GM12801 (cell line): Measurements from ENCODE around the gene AGR3.

Source experiments
- TF ChIP-seq, protein P1 (sequence below): IDR thresholded peaks from one replicate; pipeline ENCODE4 v1.5.1; 2011; ENCODE audit warnings: control low read depth; ENCODE audit not compliant: insufficient read length; ENCODE audit errors: extremely low read depth

Gene AGR3

DNA sequence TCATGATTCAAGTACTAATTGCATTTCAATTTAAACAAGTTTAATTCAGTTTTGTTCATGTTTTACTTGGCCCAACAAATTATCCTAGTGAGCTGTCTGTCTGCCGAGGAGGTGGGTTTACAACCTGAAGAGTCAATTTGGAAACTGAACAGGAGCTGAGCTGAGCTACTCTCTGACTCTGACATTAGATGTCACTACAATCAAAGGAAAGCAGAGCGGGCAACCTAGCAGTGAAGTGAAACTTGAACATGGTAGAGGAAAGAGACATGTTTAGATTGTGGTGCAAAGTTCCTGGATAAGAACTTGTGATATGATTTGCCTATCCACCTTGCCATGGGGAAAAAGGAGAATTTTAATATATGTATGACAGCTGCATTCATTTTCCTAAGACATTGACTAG is 9.6 kb upstream of the AGR3 start:
- TF ChIP-seq, protein P1, sequence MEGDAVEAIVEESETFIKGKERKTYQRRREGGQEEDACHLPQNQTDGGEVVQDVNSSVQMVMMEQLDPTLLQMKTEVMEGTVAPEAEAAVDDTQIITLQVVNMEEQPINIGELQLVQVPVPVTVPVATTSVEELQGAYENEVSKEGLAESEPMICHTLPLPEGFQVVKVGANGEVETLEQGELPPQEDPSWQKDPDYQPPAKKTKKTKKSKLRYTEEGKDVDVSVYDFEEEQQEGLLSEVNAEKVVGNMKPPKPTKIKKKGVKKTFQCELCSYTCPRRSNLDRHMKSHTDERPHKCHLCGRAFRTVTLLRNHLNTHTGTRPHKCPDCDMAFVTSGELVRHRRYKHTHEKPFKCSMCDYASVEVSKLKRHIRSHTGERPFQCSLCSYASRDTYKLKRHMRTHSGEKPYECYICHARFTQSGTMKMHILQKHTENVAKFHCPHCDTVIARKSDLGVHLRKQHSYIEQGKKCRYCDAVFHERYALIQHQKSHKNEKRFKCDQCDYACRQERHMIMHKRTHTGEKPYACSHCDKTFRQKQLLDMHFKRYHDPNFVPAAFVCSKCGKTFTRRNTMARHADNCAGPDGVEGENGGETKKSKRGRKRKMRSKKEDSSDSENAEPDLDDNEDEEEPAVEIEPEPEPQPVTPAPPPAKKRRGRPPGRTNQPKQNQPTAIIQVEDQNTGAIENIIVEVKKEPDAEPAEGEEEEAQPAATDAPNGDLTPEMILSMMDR, result no peak

DNA sequence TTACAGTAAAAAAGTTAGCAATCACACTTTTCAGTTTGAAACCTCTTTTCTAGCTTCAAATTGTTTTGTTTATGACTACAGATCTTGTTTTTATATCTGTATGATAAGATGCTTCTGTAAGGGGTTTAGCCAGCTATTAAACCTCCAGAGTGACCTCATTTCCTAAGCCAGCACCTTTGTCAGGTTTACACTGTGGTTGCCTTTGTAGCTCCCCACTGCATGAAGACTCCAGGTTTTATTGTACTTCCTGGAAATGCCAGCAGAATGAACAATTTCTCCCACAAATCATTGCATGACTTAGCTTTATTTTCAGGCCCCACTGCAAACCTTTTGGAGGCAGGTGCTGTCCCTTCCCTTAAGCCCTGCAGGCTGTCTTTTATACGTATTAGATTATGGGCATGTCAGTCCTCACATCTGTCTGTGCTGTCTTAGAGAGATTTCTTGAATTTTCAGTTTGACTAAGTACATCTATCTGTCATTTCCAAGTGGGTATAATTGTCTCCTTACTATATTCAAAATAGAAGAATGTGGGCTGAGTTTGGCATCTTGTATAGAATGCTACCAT is 8.2 kb upstream of the AGR3 start:
- TF ChIP-seq, protein P1, result no peak

DNA sequence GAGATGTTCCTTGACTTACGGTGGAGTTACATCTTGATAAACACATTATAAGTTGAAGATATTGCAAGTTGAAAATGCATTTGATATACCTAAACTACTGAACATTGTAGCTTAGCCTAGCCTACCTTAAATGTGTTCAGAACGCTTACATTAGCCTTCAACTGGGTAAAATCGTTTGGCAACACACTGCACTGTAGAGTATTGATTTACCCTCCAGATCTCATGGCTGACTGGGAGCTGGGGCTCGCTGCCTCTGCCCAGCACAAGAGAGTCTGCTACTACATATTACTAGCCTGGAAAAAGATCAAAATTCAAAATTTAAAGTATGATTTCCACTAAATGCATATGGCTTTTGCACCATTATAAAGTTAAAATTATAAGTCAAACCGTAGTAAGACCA is 7.5 kb upstream of the AGR3 start:
- TF ChIP-seq, protein P1, result no peak

DNA sequence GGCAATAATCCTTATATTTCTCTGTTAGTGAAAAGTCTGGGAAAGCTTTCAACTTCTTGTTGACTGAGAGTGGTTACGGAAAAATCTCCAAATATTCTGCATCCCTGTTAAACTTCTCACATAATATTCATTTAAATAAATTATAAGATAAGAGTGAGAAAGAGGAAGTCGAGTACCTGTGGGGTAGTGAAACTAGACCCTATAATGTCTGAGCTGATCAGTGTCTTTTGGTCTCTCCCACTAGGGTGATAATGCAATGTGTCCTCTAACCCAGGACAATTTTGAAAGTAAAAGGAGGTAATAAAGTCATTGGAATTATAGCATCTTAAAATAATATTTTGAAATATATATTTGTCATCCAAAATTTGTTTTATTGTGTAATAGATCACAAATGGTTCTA is 2.1 kb upstream of the AGR3 start:
- TF ChIP-seq, protein P1, result no peak

DNA sequence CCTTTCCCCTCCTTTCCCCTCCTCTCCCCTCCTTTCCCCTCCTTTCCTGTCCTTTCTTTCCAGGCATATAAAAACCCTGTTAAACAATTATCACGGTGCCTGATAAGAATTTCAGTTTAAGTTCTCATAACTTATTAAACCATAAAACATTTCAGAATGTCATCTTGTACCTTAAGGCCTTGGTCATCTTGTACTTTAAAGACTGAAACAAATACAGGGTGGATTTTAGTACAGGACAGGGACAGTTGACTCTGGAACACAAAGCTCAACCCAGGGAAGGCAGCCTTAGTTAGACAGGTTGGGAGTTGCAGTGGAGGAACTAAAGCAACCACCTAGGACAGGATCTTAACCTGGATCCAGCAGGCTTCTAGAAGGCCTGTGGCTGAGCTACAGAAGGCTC is 1.2 kb downstream of the AGR3 start:
- TF ChIP-seq, protein P1, result no peak

DNA sequence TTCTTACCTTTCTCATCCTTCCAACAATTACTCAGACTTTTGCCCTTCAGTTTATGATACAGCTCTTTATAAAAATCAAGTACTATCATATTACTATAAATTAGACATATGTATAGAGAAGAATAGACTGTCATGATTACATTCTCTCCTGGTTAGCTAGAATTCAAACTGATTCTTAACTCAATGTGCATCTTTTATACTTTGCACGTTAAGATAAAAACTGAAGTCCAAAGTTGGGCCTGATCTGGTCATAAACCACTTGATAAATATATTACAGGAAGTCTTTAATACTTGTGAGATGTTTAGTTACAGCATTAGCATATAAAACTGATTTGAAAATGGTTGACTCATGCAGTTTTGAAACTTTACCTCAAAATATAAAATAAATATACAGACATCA is 2.6 kb downstream of the AGR3 start:
- TF ChIP-seq, protein P1, result no peak

DNA sequence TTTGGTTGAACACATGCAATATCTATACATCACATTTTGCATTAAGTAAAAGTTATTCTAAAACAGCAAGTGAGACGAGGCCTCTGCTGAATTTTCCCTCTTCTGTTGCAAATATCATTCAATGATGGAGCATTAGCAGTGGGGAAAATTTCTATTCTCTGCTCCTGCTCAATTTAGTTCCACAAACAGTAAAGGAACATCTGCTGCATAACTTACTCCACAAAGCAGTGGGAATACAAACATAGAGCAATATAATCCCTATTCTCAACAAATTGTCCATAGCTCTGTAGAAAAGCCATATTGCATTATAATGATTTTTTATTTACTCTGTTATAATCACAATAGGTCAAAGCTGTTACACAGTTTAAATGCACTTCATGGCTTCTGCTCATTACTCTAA is 5.9 kb downstream of the AGR3 start:
- TF ChIP-seq, protein P1, result no peak
